Kidney (tissue), 14 donors: ENCODE measurements around the gene EXOSC1. TPM values are rescaled to one million over a fixed set of nuclear protein-coding genes. Genes with fewer than 3 reads are reported as not detected.

Experiments used
- DNase-seq, 5 donors: peaks; one replicate each; pipeline ENCODE4 v3.0.0-alpha.2; 2013 to 2020
- FAIRE-seq: peaks from 2 replicates; lab custom pipeline; 2012; peaks lifted over from hg19 to GRCh38; lab: Jason Lieb, UNC
- H3K27ac ChIP-seq, 2 donors: one replicate each; pipeline ENCODE4 v1.7.0; 2013; ENCODE audit warnings: low read depth in 2 of 2, low read length in 2 of 2, inconsistent platforms in 1 of 2
- H3K27me3 ChIP-seq: one replicate; pipeline ENCODE4 v1.7.1; 2013; ENCODE audit warnings: low read length, inconsistent platforms; ENCODE audit not compliant: control insufficient read depth, insufficient read depth
- H3K36me3 ChIP-seq, 3 donors: one replicate each; pipeline versions ENCODE4 v1.7.0 to v1.7.1; 2013; ENCODE audit warnings: low read length in 3 of 3, control low read depth in 1 of 3, inconsistent platforms in 1 of 3; ENCODE audit not compliant: insufficient read depth in 3 of 3, control insufficient read depth in 2 of 3
- H3K4me1 ChIP-seq, 3 donors: one replicate each; pipeline versions ENCODE4 v1.7.0 to v1.7.1; 2013; ENCODE audit warnings: low read length in 3 of 3, inconsistent platforms in 1 of 3, low read depth in 1 of 3; ENCODE audit not compliant: control insufficient read depth in 2 of 3, insufficient read depth in 2 of 3
- H3K4me3 ChIP-seq, 3 donors: one replicate each; pipeline versions ENCODE4 v1.7.0 to v1.8.1; 2013; ENCODE audit warnings: low read length in 3 of 3, control low read depth in 1 of 3, inconsistent platforms in 1 of 3
- H3K9ac ChIP-seq, 3 donors: one replicate each; pipeline versions ENCODE4 v1.7.0 to v1.7.1; 2013; ENCODE audit warnings: low read length in 3 of 3, control low read depth in 1 of 3, inconsistent platforms in 1 of 3
- H3K9me3 ChIP-seq, 3 donors: one replicate each; pipeline versions ENCODE4 v1.7.0 to v1.7.1; 2013; ENCODE audit warnings: low read length in 3 of 3, control low read depth in 1 of 3, inconsistent platforms in 1 of 3; ENCODE audit not compliant: control insufficient read depth in 2 of 3, insufficient read depth in 1 of 3
- CTCF ChIP-seq: IDR thresholded peaks from 3 replicates; pipeline ENCODE4 v1.5.1; 2012; ENCODE audit warnings: mild to moderate bottlenecking, moderate library complexity, borderline replicate concordance; ENCODE audit not compliant: insufficient read depth; ENCODE audit errors: extremely low read depth
- intact Hi-C: fragments of 100-400 bp; cut with DNase I; formaldehyde crosslinking; loops from one replicate; pipeline ENCODE4 v1.11.1; 2022
- polyA plus RNA-seq: library from polyadenylated mRNA; stranded (reverse); fragments of 350-450 nt; fragmentation: Illumina TruSeq; extraction: RNeasy Lipid Tissue Mini Kit (QIAGEN cat#74804); gene quantifications from one replicate; pipeline ENCODE4 v1.2.3, GENCODE V29; 2014; ENCODE audit warnings: low read depth, low replicate concordance; ENCODE audit not compliant: insufficient read depth
- total RNA-seq: library from RNA; stranded (reverse); fragmentation: NEBNext Ultra II Directional; extraction: Animal tissue kit (Norgen Biotek cat#: 25700); gene quantifications from one replicate; pipeline ENCODE4 v1.2.1, GENCODE V29; 2021
- donor health status: control.
- donor health status: control.
- donor health status: control.
- donor health status: control.
- donor health status: control.
- donor health status: DM: yes; HTN: yes; CAD: no.
- donor health status: Normal renal cell carcinoma (clear cell type).

EXOSC1 gene
- total and polyA plus RNA-seq, 2 donors from 2014 or later = 28.8 to 40.9 TPM

- H3K9ac ChIP-seq = peak overlapping the region in 1 of 3 donors; percentile 70
- H3K4me1 ChIP-seq = peaks cover 0 to 7% (median 6%) of the 10 kb centered on the region in 3 donors
- peak overlapping the region in 1 of 2 donors; percentile 66 for H3K27ac ChIP-seq
- H3K36me3 ChIP-seq = peaks cover 0 to 1% (median 0%) of the 10 kb centered on the region in 3 donors
- intact Hi-C loops = no loop called here
- no peaks in the 10 kb centered on the region for H3K27me3 ChIP-seq
- FAIRE-seq (no peak), DNase-seq (no peak)
- TF ChIP-seq CTCF = no peak
- no peaks in the 10 kb centered on the region for H3K9me3 ChIP-seq
- peak overlapping the region; percentile 71 to 84 (median 81) for H3K4me3 ChIP-seq
These were observed 44.3 kb downstream of the EXOSC1 start for GRCh38 chr10:97401455-97401919.

- FAIRE-seq (peak; percentile 96), DNase-seq (peak; percentile 82 to 100 (median 94))
- peaks cover 2 to 7% (median 4%) of the 10 kb centered on the region in 3 donors for H3K36me3 ChIP-seq
- H3K4me3 ChIP-seq = peak within 1 kb of the TSS; percentile 71 to 84 (median 81)
- H3K27me3 ChIP-seq = no peaks in the 10 kb centered on the region
- peak within 1 kb of the TSS; percentile 2 to 80 (median 70) for H3K9ac ChIP-seq
- peak within 1 kb of the TSS; percentile 39 to 66 for H3K27ac ChIP-seq
- peaks cover 0 to 7% (median 6%) of the 10 kb centered on the region in 3 donors for H3K4me1 ChIP-seq
- intact Hi-C loops = no loop called here
- no peak for TF ChIP-seq CTCF
- H3K9me3 ChIP-seq = no peaks in the 10 kb centered on the region
These were observed 44.9 kb downstream of the EXOSC1 start, which contains the start of gene RRP12 for GRCh38 chr10:97400665-97401454. Gene RRP12, minus strand, starts transcription at chr10:97401340. Its CDS starts 109 bp downstream, at chr10:97401231.

GRCh38 chr10:97399843-97400545 lies 45.8 kb downstream of the EXOSC1 start:
- FAIRE-seq = no peak
- Histone ChIP-seq H3K4me1 (peaks cover 0 to 7% (median 6%) of the 10 kb centered on the region in 3 donors), H3K36me3 (peaks cover 2 to 8% (median 4%) of the 10 kb centered on the region in 3 donors), H3K9ac (peak overlapping the region in 1 of 3 donors; percentile 80), H3K4me3 (peak overlapping the region; percentile 71 to 84 (median 81)), H3K9me3 (no peaks in the 10 kb centered on the region), H3K27ac (peak overlapping the region in 1 of 2 donors; percentile 39), H3K27me3 (no peaks in the 10 kb centered on the region)
- no peak for TF ChIP-seq CTCF
- peak in 4 of 5 donors; percentile 35 to 60 (median 44) for DNase-seq
- intact Hi-C loops = no loop called here
